ENCODE measurements around the gene CACNA1C.

GRCh38 chr12:2323532-2324255 is 270.9 kb downstream of the CACNA1C start:
- TF ChIP-seq CTCF (IDR thresholded peaks at IDR 0.05) (no peak), EP300 (IDR thresholded peaks at IDR 0.05) (no peak), POLR2A (IDR thresholded peaks at IDR 0.05) (peak in 1 of 4 donors; percentile 41), POLR2AphosphoS5 (IDR thresholded peaks at IDR 0.05) (no peak)

Data from upper lobe of left lung (tissue), 4 donors.